ENCODE results near the gene EGFR.

- TF ChIP-seq ISL1 (CRISPR knock-in tag; IDR thresholded peaks at IDR 0.05) = no peak
- no peak for TF ChIP-seq PATZ1 (CRISPR knock-in tag; IDR thresholded peaks at IDR 0.05; ENCODE audit: borderline replicate concordance)
- TF ChIP-seq PPARA (CRISPR knock-in tag; IDR thresholded peaks at IDR 0.05; ENCODE audit: borderline replicate concordance) = no peak
- no peak for TF ChIP-seq TOX (CRISPR knock-in tag; IDR thresholded peaks at IDR 0.05; ENCODE audit: borderline replicate concordance)
- TF ChIP-seq ZNF565 (CRISPR knock-in tag; conservative IDR thresholded peaks at IDR 0.05; ENCODE audit: low read depth) = no peak
- no peak for TF ChIP-seq ZFP3 (CRISPR knock-in tag; IDR thresholded peaks at IDR 0.05)
- TF ChIP-seq TSHZ2 (CRISPR knock-in tag; IDR thresholded peaks at IDR 0.05) = no peak
- no peak for TF ChIP-seq CSRNP3 (CRISPR knock-in tag; IDR thresholded peaks at IDR 0.05)
- no peak for TF ChIP-seq ZFP30 (CRISPR knock-in tag; IDR thresholded peaks at IDR 0.05)
- TF ChIP-seq OSR1 (CRISPR knock-in tag; IDR thresholded peaks at IDR 0.05) = no peak
Measured at GRCh38 chr7:55026867-55027490, 8.2 kb downstream of the EGFR start.

All from SK-N-SH treated with all-trans-retinoic acid at 6 μM for 48 hours (cell line).